LHCN-M2 (cell line): ENCODE results near the gene RNF175. TPM values are rescaled to one million over a fixed set of nuclear protein-coding genes. Genes with fewer than 3 reads are reported as not detected.
A peak's percentile ranks its signal among the peaks of the same experiment; 100 is the strongest.

Source experiments
- DNase-seq: peaks from one replicate; pipeline ENCODE4 v3.0.0-alpha.2; 2012; ENCODE audit warnings: low read depth
- polyA plus RNA-seq: library from polyadenylated mRNA; unstranded; fragments of >200 nt; gene quantifications from one replicate; pipeline ENCODE4 v1.2.1, GENCODE V29; 2012; ENCODE audit warnings: missing spikeins
- total RNA-seq: library from RNA; depleted of rRNA; stranded (reverse); fragments of >200 nt; gene quantifications from 2 replicates; pipeline ENCODE4 v1.2.3, GENCODE V29; 2014; rRNA removed

RNF175 gene
- total RNA-seq = not detected in 2 replicates
- polyA plus RNA-seq = not detected

GRCh38 chr4:153759407-153760316 lies at the start of gene RNF175:
TSS of gene RNF175 (minus strand) at chr4:153760024. CDS start at chr4:153759862, 162 bp downstream.
- DNase-seq = no peak

GRCh38 chr4:153809307-153809706 lies 49.5 kb upstream of the RNF175 start:
- DNase-seq = no peak

- no peak for DNase-seq
These were observed 48.4 kb upstream of the RNF175 start for GRCh38 chr4:153808175-153808574.

GRCh38 chr4:153806073-153806472 lies 46.2 kb upstream of the RNF175 start:
- no peak for DNase-seq

GRCh38 chr4:153804722-153805121 lies 44.9 kb upstream of the RNF175 start:
- DNase-seq = no peak

- no peak for DNase-seq
These were observed 39.9 kb upstream of the RNF175 start for GRCh38 chr4:153799694-153800074.

- DNase-seq = no peak
These were observed 39.3 kb upstream of the RNF175 start for GRCh38 chr4:153798901-153799693.

- no peak for DNase-seq
These were observed 38.6 kb upstream of the RNF175 start for GRCh38 chr4:153798420-153798819.

- DNase-seq = no peak
These were observed 34.2 kb upstream of the RNF175 start for GRCh38 chr4:153794006-153794405.

- no peak for DNase-seq
These were observed 32.9 kb upstream of the RNF175 start for GRCh38 chr4:153792618-153793247.

GRCh38 chr4:153791746-153792617 lies 32.2 kb upstream of the RNF175 start:
- peak; percentile 65 for DNase-seq

- no peak for DNase-seq
These were observed 31.2 kb upstream of the RNF175 start for GRCh38 chr4:153790962-153791551.

GRCh38 chr4:153790500-153790865 lies 30.7 kb upstream of the RNF175 start:
- no peak for DNase-seq

GRCh38 chr4:153789741-153790499 lies 30.1 kb upstream of the RNF175 start:
- DNase-seq = no peak

GRCh38 chr4:153788413-153789276 lies 28.8 kb upstream of the RNF175 start, which contains the start of gene SFRP2:
TSS of gene SFRP2 (minus strand) at chr4:153789083. CDS start at chr4:153788835, 248 bp downstream.
- DNase-seq = no peak

- no peak for DNase-seq
These were observed 28.2 kb upstream of the RNF175 start for GRCh38 chr4:153788051-153788412.

- DNase-seq = no peak
These were observed 27.8 kb upstream of the RNF175 start for GRCh38 chr4:153787575-153787974.

GRCh38 chr4:153787061-153787560 lies 27.3 kb upstream of the RNF175 start:
- DNase-seq = no peak
